K562 (cell line): ENCODE measurements around the gene ANKRD1.

ENCODE experiments used
- FOXA1 ChIP-seq: fragments of 450-650 bp; IDR thresholded peaks from 2 replicates; pipeline ENCODE4 v1.6.1; 2016; ENCODE audit warnings: mild to moderate bottlenecking, borderline replicate concordance
- KLF6 ChIP-seq: fragments of 250-450 bp; sonication (Bioruptor Pico); IDR thresholded peaks from 2 replicates; pipeline ENCODE4 v1.4.0; 2020; ENCODE audit warnings: mild to moderate bottlenecking, moderate library complexity, borderline replicate concordance
- MAFF ChIP-seq: IDR thresholded peaks from 2 replicates; pipeline ENCODE4 v1.6.1; 2012; ENCODE audit warnings: low read length, improper control_type of control experiment
- RNF2 ChIP-seq: sonication (generic); IDR thresholded peaks from 2 replicates; pipeline ENCODE4 v1.6.1; 2016
- ZNF134 ChIP-seq: fragments of 250-450 bp; sonication (Bioruptor Pico); conservative IDR thresholded peaks from 2 replicates; pipeline ENCODE4 v1.4.0; 2020

- TF ChIP-seq KLF6 (CRISPR knock-in tag) (no peak), FOXA1 (no peak), ZNF134 (CRISPR knock-in tag) (no peak), MAFF (no peak), RNF2 (no peak)
Observed at GRCh38 chr10:90887555-90887954, 33.3 kb downstream of the ANKRD1 start.
